GM18507 (cell line): ENCODE data around the gene ATL3.
"Not testable (repeated sequence)": the region's sequence is repeated elsewhere in the genome, so short reads cannot be mapped to it uniquely, and the experiment has no call there.

ENCODE experiments used
- DNase-seq: peaks from one replicate; pipeline ENCODE4 v3.0.0; 2011; ENCODE audit warnings: low read depth; ENCODE audit not compliant: insufficient read length; ENCODE audit errors: extremely low spot score
- FAIRE-seq: peaks from 2 replicates; lab custom pipeline; 2011; peaks lifted over from hg19 to GRCh38; lab: Jason Lieb, UNC

Gene ATL3

DNA sequence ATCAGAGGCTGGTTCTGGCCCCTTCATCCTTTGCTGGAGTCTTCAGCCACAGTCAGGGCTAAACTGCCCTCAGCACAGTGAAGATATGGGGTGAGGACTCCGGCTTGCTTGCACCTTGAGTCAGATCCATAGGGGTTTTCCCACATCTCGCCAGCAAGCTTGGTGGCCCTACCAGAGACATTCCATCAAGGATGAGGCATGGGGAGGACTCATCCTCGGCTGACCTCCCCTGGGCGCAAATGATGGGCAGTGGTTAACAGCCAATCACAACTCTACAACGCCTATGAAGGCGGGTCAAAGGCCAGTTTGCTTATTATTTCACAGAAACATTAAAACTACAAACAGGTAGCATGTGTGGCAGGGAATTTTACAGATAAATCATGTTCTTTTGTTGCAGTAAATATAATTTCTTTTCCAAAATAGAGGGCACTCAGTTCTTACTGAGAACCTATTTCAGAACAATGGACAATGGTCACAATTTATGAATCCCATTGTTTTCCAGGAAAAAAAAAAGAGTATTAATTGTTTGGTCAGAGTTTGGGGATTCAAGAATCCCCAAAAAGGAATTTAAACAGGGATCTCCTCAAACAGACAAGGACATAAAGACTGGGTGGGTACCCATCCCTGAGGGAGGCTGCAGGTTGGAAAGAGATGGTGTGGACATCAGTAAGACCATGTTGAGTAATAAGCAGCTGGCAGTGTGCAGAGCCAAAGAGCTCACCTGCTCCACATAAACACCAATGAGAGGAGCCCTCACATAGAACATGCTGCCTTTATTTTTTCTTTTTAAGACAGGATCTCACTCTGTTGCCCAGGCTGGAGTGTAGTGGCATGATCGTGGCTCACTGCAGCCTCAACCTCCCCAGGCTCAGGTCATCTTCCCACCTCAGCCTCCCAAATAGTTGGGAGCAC lies 71.7 kb downstream of the ATL3 start:
- no peak for DNase-seq
- FAIRE-seq, result no peak

- DNase-seq, result no peak
- FAIRE-seq, result no peak
Measured at GRCh38 chr11:63598556-63598955, 72.6 kb downstream of the ATL3 start.

DNA sequence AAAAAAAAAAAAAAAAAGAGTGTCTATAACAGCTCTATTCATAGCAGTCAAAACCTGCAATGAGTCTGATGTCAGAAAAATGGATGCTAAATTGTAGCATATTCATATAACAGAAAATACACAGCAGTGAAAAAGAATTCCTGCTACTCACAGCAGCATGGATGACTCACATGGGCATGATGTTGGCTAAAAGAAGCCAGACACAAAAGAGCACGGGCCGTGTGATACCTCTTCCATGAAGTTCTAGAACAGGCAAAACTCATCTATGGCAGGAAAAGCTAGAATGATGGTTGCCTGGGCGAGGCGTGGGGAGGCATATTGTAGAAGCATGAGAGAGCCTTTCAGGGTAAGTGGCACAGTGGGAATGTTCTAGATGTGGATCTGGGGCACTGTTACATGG lies 75.9 kb downstream of the ATL3 start:
- DNase-seq (no peak), FAIRE-seq (no peak)

GRCh38 chr11:63592975-63593395 lies 78.2 kb downstream of the ATL3 start:
- no peak for DNase-seq

GRCh38 chr11:63590024-63590788 lies 81.0 kb downstream of the ATL3 start:
- FAIRE-seq, result no peak
- DNase-seq, result no peak

More at GRCh38 chr11:63592975-63593395, 78.2 kb downstream of the ATL3 start:
- FAIRE-seq, result no peak

DNA sequence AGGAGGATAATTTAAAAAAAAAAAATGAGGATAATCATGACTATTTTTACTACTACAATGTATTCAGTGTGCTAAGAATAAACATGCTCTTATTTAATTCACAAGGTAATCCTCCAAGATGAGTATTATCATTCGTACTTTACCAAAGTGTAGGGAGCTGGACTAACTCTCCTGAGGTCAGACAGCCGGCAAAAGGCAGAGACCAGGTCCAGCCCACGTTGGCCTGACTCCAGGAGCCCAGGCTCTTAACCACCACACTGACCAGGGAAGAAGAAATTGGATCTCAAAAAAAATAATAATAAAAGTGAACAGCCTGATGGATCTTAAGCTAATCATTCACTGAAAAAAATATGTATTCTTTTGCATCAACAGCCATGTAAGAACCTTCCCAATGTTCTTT lies 82.2 kb downstream of the ATL3 start:
- FAIRE-seq, result no peak
- DNase-seq, result no peak

- FAIRE-seq (no peak), DNase-seq (no peak)
Measured at GRCh38 chr11:63586451-63587166, 84.6 kb downstream of the ATL3 start.

DNA sequence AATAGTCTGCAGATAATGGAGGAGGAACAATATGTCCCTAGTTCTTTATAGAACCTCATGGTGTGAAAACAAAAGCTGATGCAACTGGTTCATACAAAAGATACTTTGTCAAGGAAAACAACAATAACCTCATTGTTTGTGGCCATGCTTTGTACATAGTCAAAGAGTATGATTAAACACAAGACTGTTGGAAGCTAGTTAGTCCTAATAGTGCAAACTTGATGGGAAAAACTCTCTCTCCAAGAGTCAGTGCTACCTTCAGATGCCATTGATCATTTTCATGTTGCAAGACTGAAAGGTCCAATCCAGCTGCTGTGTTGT lies 87.9 kb downstream of the ATL3 start:
- FAIRE-seq (no peak), DNase-seq (no peak)

DNA sequence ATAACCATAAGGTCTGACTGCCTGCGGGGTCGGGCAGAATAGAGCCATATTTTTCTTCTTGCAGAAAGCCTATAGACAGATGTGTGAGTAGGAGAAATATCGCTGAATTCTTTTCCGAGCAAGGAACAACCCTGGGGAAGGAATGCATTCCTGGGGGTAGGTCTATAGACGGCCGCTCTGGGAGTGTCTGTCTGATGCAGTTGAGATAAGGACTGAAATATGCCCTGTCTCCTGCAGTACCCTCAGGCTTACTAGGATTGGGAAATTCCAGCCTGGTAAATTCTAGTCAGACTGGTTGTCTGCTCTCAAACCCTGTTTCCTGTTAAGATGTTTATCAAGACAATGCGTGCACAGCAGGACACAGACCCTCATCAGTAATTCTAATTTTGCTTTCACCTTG lies 90.0 kb downstream of the ATL3 start:
- FAIRE-seq, DNase-seq: not testable (repeated sequence)

DNA sequence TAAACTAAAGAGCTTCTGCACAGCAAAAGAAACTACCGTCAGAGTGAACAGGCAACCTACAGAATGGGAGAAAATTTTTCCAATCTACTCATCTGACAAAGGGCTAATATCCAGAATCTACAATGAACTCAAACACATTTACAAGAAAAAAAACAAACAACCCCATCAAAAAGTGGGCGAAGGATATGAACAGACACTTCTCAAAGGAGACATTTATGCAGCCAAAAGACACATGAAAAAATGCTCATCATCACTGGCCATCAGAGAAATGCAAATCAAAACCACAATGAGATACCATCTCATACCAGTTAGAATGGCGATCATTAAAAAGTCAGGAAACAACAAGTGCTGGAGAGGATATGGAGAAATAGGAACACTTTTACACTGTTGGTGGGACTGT lies 92.3 kb downstream of the ATL3 start:
- not testable (repeated sequence) for FAIRE-seq

GRCh38 chr11:63574856-63575602 lies 96.1 kb downstream of the ATL3 start:
- no peak for DNase-seq
- FAIRE-seq, result no peak

More for the DNA sequence above, 92.3 kb downstream of the ATL3 start:
- DNase-seq, result not testable (repeated sequence)
